SU-DHL-6 (cell line): Measurements from ENCODE around the gene GCN1.

Experiments
- H2AFZ ChIP-seq: fragments of 200-600 bp; sonication (generic); 2 replicates; pipeline ENCODE4 v1.6.1; 2014; ENCODE audit warnings: low read depth, mild to moderate bottlenecking, moderate library complexity, mixed read lengths, antibody characterized with exemption, low read length; ENCODE audit not compliant: severe bottlenecking
- H3F3A ChIP-seq: fragments of 200-600 bp; shearing (Covaris generic); 2 replicates; pipeline ENCODE4 v1.6.0; 2016; ENCODE audit warnings: antibody characterized with exemption, mild to moderate bottlenecking; ENCODE audit not compliant: insufficient read depth
- H3K27ac ChIP-seq: fragments of 200-600 bp; sonication (generic); 2 replicates; pipeline ENCODE4 v1.5.1; 2016; ENCODE audit warnings: low read depth, mild to moderate bottlenecking, low read length, moderate library complexity, mixed read lengths
- H3K27me3 ChIP-seq: fragments of 200-600 bp; sonication (generic), shearing (Covaris generic); 2 replicates; pipeline ENCODE4 v1.6.0; 2014; ENCODE audit warnings: mild to moderate bottlenecking, low read length
- H3K36me3 ChIP-seq: fragments of 200-600 bp; sonication (generic); 2 replicates; pipeline ENCODE4 v1.6.1; 2014; ENCODE audit warnings: mild to moderate bottlenecking, low read length, mixed read lengths
- H3K4me2 ChIP-seq: fragments of 300-600, 200-600 bp; shearing (Covaris generic), sonication (generic); 2 replicates; pipeline ENCODE4 v1.6.0; 2014; ENCODE audit warnings: low read length, low read depth, mild to moderate bottlenecking; ENCODE audit not compliant: poor library complexity, severe bottlenecking
- H3K4me3 ChIP-seq: fragments of 200-600 bp; sonication (generic); 2 replicates; pipeline ENCODE4 v1.5.1; 2014; ENCODE audit warnings: antibody characterized with exemption, low read length, mild to moderate bottlenecking, mixed read lengths; ENCODE audit not compliant: insufficient read depth, poor library complexity, severe bottlenecking
- H3K79me2 ChIP-seq: fragments of 200-600 bp; sonication (generic); 2 replicates; pipeline ENCODE4 v1.6.1; 2014; ENCODE audit warnings: mild to moderate bottlenecking, low read length, moderate library complexity; ENCODE audit not compliant: insufficient read depth
- H3K9ac ChIP-seq: fragments of 200-600 bp; sonication (generic); 2 replicates; pipeline ENCODE4 v1.7.0; 2014; ENCODE audit warnings: mild to moderate bottlenecking, low read length
- H3K9me2 ChIP-seq: fragments of 200-600 bp; sonication (generic); replicated peaks from 2 replicates; pipeline ENCODE4 v1.6.1; 2014; ENCODE audit warnings: low read length; ENCODE audit not compliant: insufficient read depth
- H3K9me3 ChIP-seq: fragments of 200-600 bp; sonication (generic); 2 replicates; pipeline ENCODE4 v1.6.1; 2014; ENCODE audit warnings: low read length, mixed read lengths; ENCODE audit not compliant: insufficient read depth
- H4K20me1 ChIP-seq: fragments of 200-600 bp; sonication (generic); 2 replicates; pipeline ENCODE4 v1.6.1; 2014; ENCODE audit warnings: low read depth, mild to moderate bottlenecking, antibody characterized with exemption, low read length, moderate library complexity, mixed read lengths
- CTCF ChIP-seq: fragments of 200-600 bp; sonication (generic); IDR thresholded peaks from one replicate; pipeline ENCODE4 v1.5.1; 2017; ENCODE audit warnings: antibody characterized with exemption, mild to moderate bottlenecking, low read length, moderate library complexity; ENCODE audit not compliant: insufficient read depth, poor library complexity, severe bottlenecking
- EZH2phosphoT487 ChIP-seq: fragments of 200-600 bp; sonication (generic), shearing (Covaris generic); conservative IDR thresholded peaks from 2 replicates; pipeline ENCODE4 v1.6.1; 2018; ENCODE audit warnings: mild to moderate bottlenecking, antibody characterized with exemption, low read length, moderate library complexity, mixed read lengths

GCN1 gene

DNA sequence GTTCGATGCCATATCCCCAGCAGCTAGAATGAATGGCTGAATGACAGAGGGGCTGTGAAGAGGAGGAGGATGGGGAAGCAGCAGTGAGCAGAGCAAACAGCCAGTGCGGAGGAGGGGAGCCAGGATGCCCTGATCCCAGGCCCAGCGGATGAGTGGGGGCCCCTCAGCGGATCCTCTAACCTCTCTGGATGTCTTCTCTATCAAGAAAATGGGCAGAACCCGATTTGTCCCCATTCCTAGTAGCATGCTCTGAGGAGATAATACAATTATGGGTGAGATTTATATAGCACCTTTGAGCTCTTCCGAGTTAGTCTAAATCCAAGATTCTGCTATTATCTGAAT lies 36.4 kb upstream of the GCN1 start:
- Histone ChIP-seq H3K79me2 (no peaks in the 10 kb centered on the region), H3K27me3 (no peaks in the 10 kb centered on the region), H4K20me1 (no peaks in the 10 kb centered on the region), H3K36me3 (no peaks in the 10 kb centered on the region), H3K9me3 (no peaks in the 10 kb centered on the region), H3K27ac (no peak overlapping the region), H3K9ac (no peak overlapping the region), H3K9me2 (no peaks in the 10 kb centered on the region), H3K4me2 (no peak overlapping the region), H3F3A (no peaks in the 10 kb centered on the region; the same call in 1 of the 2 replicates), H2AFZ (no peak overlapping the region), H3K4me3 (no peak overlapping the region)
- TF ChIP-seq CTCF (no peak), EZH2phosphoT487 (no peak)

GRCh38 chr12:120230326-120230973 lies 35.9 kb upstream of the GCN1 start:
- no peak overlapping the region for H2AFZ ChIP-seq
- H4K20me1 ChIP-seq = no peaks in the 10 kb centered on the region
- TF ChIP-seq CTCF = no peak
- no peak for TF ChIP-seq EZH2phosphoT487
- no peaks in the 10 kb centered on the region for H3K9me3 ChIP-seq
- no peaks in the 10 kb centered on the region for H3K9me2 ChIP-seq
- H3K4me3 ChIP-seq = no peak overlapping the region
- H3K27me3 ChIP-seq = no peaks in the 10 kb centered on the region
- no peaks in the 10 kb centered on the region; the same call in 1 of the 2 replicates for H3F3A ChIP-seq
- no peak overlapping the region for H3K9ac ChIP-seq
- H3K4me2 ChIP-seq = no peak overlapping the region
- H3K36me3 ChIP-seq = no peaks in the 10 kb centered on the region
- H3K79me2 ChIP-seq = no peaks in the 10 kb centered on the region
- H3K27ac ChIP-seq = no peak overlapping the region

DNA sequence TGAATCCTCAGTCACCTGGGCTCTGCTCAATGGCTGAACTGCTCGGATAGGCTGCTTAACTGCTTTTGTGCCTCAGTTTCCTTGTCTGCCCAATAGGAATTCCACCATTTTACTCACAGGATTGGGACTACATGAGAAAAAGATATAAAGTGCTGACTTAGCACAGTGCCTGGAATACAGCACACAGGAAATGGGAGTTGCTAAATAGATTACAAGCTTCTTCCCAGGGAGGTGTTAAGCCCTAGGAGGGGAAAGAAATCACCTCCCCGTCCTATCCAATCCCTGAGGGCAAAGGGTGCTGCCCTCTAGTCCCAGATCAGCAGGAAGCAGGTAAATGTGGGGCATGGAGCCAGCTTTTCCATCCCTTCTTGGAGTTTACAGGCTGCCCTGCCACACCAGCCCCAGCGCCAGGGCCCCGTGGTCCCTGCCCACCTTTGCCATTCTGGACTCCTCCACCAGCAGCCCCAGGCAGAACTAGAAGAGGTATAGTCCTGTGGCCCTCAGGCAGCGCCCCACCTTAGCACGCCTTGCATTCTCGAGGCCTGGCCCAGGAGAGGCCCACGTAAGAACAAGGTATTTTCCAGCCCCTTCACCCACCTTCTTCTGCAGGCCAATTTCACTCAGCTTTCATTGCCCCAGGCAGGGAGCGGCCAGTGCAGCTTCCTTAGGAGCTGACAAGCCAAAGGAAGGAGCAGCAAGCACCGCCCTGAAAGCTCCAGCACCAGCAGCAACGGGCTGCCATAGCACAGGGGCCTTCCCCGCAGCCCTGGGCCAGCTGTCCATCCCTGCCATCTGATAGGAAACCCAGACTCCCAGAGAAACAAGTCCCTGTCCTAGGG lies 35.2 kb upstream of the GCN1 start:
- Histone ChIP-seq H3K36me3 (no peaks in the 10 kb centered on the region), H3K79me2 (no peaks in the 10 kb centered on the region), H4K20me1 (no peaks in the 10 kb centered on the region), H3K4me3 (no peak overlapping the region), H2AFZ (no peak overlapping the region), H3K9me2 (no peaks in the 10 kb centered on the region), H3K27me3 (no peaks in the 10 kb centered on the region), H3K27ac (no peak overlapping the region), H3K9ac (no peak overlapping the region), H3K4me2 (no peak overlapping the region), H3F3A (no peaks in the 10 kb centered on the region; the same call in 1 of the 2 replicates), H3K9me3 (no peaks in the 10 kb centered on the region)
- no peak for TF ChIP-seq CTCF
- no peak for TF ChIP-seq EZH2phosphoT487
